HCT116 (cell line): ENCODE measurements around the gene YAP1. TPM values are rescaled to one million over a fixed set of nuclear protein-coding genes. Genes with fewer than 3 reads are reported as not detected.
A peak's percentile ranks its signal among the peaks of the same experiment; 100 is the strongest.

ENCODE experiments used
- ATAC-seq: fragments of 200-7000 bp; cut with Tn5 transposase; 2 replicates; pipeline ENCODE4 v1.9.1; 2020; ENCODE audit warnings: mild to moderate bottlenecking, moderate library complexity
- BruUV-seq: library from RNA; stranded (reverse); fragments of 400-500 nt; replicated peaks from 2 replicates; lab custom pipeline; 2021; lab: Mats Ljungman, UMichigan
- CTCF ChIA-PET: fragments of 300-600 bp; sonication (Branson Sonifier 250); formaldehyde crosslinking; loops from one replicate; lab custom pipeline; 2021; ENCODE audit warnings: antibody characterized with exemption; lab: Charles Lee
- POLR2A ChIA-PET: fragments of 300-600, 350-600 bp; sonication (Branson Sonifier 250); formaldehyde crosslinking; loops from one replicate; lab custom pipeline; 2021; ENCODE audit warnings: antibody characterized with exemption; lab: Charles Lee
- RAD21 ChIA-PET, 2 experiments: fragments of 300-600 bp; sonication (Branson Sonifier 250); formaldehyde crosslinking; loops; one replicate each; lab custom pipeline; 2023; ENCODE audit warnings: low total read pairs in 2 of 2; ENCODE audit not compliant: uncharacterized antibody in 2 of 2, unreplicated experiment in 2 of 2, low non-redundant PET in 1 of 2; lab: Charles Lee
- DNase-seq: peaks from one replicate; pipeline ENCODE4 v3.0.0-alpha.2; 2010; ENCODE audit warnings: low read depth, low spot score
- H2AFZ ChIP-seq: fragments of 200-600 bp; shearing (Covaris generic), sonication (generic); 2 replicates; pipeline ENCODE4 v1.6.1; 2017; ENCODE audit warnings: low read depth, mixed run types, mixed read lengths, antibody characterized with exemption, low read length; ENCODE audit not compliant: poor library complexity, severe bottlenecking
- H3K27ac ChIP-seq: 2 replicates; pipeline ENCODE4 v1.5.1; 2012; ENCODE audit warnings: low read depth, low read length
- H3K27me3 ChIP-seq: fragments of 200-600 bp; sonication (generic); 2 replicates; pipeline ENCODE4 v1.6.1; 2016; ENCODE audit warnings: mixed run types, low read length, mixed read lengths; ENCODE audit not compliant: insufficient read depth
- H3K36me3 ChIP-seq, 2 experiments: fragments of 200-500 bp in 1 of 2; fragments of 200-600 bp in 1 of 2; sonication (Bioruptor generic) in 1 of 2; sonication (generic) in 1 of 2; 2 replicates each; pipeline versions ENCODE4 v1.5.1 to v1.6.1; 2014 to 2016; ENCODE audit warnings: low read length in 2 of 2, inconsistent platforms in 1 of 2, mixed read lengths in 1 of 2, mixed run types in 1 of 2; ENCODE audit not compliant: insufficient read depth in 2 of 2, control insufficient read depth in 1 of 2
- H3K4me1 ChIP-seq, 2 experiments: fragments of 200-600 bp in 1 of 2; sonication (generic) in 1 of 2; 2 replicates each; pipeline versions ENCODE4 v1.5.1 to v1.6.1; 2012 to 2017; ENCODE audit warnings: low read length in 2 of 2, inconsistent platforms in 1 of 2, mild to moderate bottlenecking in 1 of 2, mixed read lengths in 1 of 2, mixed run types in 1 of 2, moderate library complexity in 1 of 2; ENCODE audit not compliant: insufficient read depth in 2 of 2, control insufficient read depth in 1 of 2
- H3K4me2 ChIP-seq: fragments of 200-600 bp; sonication (generic); 2 replicates; pipeline ENCODE4 v1.6.1; 2017; ENCODE audit warnings: mixed run types, low read length, mixed read lengths
- H3K4me3 ChIP-seq, 2 experiments: fragments of 200-600 bp in 1 of 2; sonication (generic) in 1 of 2; replicated peaks in 1 of 2; 2 replicates each; pipeline ENCODE4 v1.5.1; 2011 to 2016; ENCODE audit warnings: low read length in 2 of 2, control low read depth in 1 of 2, low read depth in 1 of 2, mild to moderate bottlenecking in 1 of 2, mixed read lengths in 1 of 2, mixed run types in 1 of 2
- H3K79me2 ChIP-seq: fragments of 200-600 bp; sonication (generic); 2 replicates; pipeline ENCODE4 v1.6.1; 2017; ENCODE audit warnings: mild to moderate bottlenecking, mixed run types, low read length, moderate library complexity, mixed read lengths; ENCODE audit not compliant: insufficient read depth
- H3K9ac ChIP-seq: fragments of 200-600 bp; sonication (generic); 2 replicates; pipeline ENCODE4 v1.6.1; 2016; ENCODE audit warnings: low read length, mixed read lengths
- H3K9me2 ChIP-seq: fragments of 200-600 bp; sonication (generic), shearing (Covaris generic); 2 replicates; pipeline ENCODE4 v1.6.1; 2017; ENCODE audit warnings: mixed run types, mild to moderate bottlenecking, moderate library complexity; ENCODE audit not compliant: insufficient read depth
- H3K9me3 ChIP-seq, 2 experiments: fragments of 200-500 bp in 1 of 2; fragments of 200-600 bp in 1 of 2; sonication (Bioruptor generic) in 1 of 2; sonication (generic) in 1 of 2; 2 replicates each; pipeline ENCODE4 v1.6.1; 2014 to 2017; ENCODE audit warnings: low read length in 2 of 2, mixed read lengths in 2 of 2, inconsistent platforms in 1 of 2, low read depth in 1 of 2, mild to moderate bottlenecking in 1 of 2, mixed run types in 1 of 2, moderate library complexity in 1 of 2; ENCODE audit not compliant: control insufficient read depth in 1 of 2, insufficient read depth in 1 of 2
- H4K20me1 ChIP-seq: fragments of 200-600 bp; sonication (generic), shearing (Covaris generic); 2 replicates; pipeline ENCODE4 v1.6.1; 2017; ENCODE audit warnings: mixed run types, mild to moderate bottlenecking, moderate library complexity; ENCODE audit not compliant: insufficient read depth
- ATF3 ChIP-seq: IDR thresholded peaks from 2 replicates; pipeline ENCODE4 v1.6.1; 2012
- CEBPB ChIP-seq: IDR thresholded peaks from 2 replicates; pipeline ENCODE4 v1.6.1; 2012; ENCODE audit warnings: low read depth
- CTCF ChIP-seq, 3 experiments: fragments of 200-600 bp in 1 of 3; sonication (generic) in 1 of 3; IDR thresholded peaks in 2 of 3; conservative IDR thresholded peaks in 1 of 3; 2 replicates each; pipeline ENCODE4 v1.5.1; 2012 to 2017; ENCODE audit warnings: low read depth in 2 of 3, low read length in 2 of 3, antibody characterized with exemption in 1 of 3, borderline replicate concordance in 1 of 3, control low read depth in 1 of 3, mild to moderate bottlenecking in 1 of 3, mixed read lengths in 1 of 3, mixed run types in 1 of 3, moderate library complexity in 1 of 3; ENCODE audit not compliant: insufficient read depth in 1 of 3
- ELF1 ChIP-seq: IDR thresholded peaks from 2 replicates; pipeline ENCODE4 v1.6.1; 2012; ENCODE audit warnings: low read depth, borderline replicate concordance
- EZH2phosphoT487 ChIP-seq: fragments of 200-600 bp; IDR thresholded peaks from 2 replicates; pipeline ENCODE4 v1.6.1; 2018; ENCODE audit warnings: antibody characterized with exemption, borderline replicate concordance
- MAX ChIP-seq: IDR thresholded peaks from 2 replicates; pipeline ENCODE4 v1.6.1; 2012
- POLR2A ChIP-seq: IDR thresholded peaks from 2 replicates; pipeline ENCODE4 v1.7.0; 2011; ENCODE audit warnings: borderline replicate concordance; ENCODE audit not compliant: insufficient read depth, insufficient read length; ENCODE audit errors: extremely low read depth
- RAD21 ChIP-seq: IDR thresholded peaks from 2 replicates; pipeline ENCODE4 v1.6.1; 2012; ENCODE audit warnings: low read depth, mild to moderate bottlenecking
- SIN3A ChIP-seq: IDR thresholded peaks from 2 replicates; pipeline ENCODE4 v1.6.1; 2012; ENCODE audit warnings: low read depth
- SP1 ChIP-seq: IDR thresholded peaks from 2 replicates; pipeline ENCODE4 v1.6.1; 2012; ENCODE audit warnings: low read depth
- SRF ChIP-seq: IDR thresholded peaks from 2 replicates; pipeline ENCODE4 v1.6.1; 2012; ENCODE audit warnings: low read depth
- TCF7L2 ChIP-seq: IDR thresholded peaks from 2 replicates; pipeline ENCODE4 v1.7.0; 2011; ENCODE audit warnings: borderline replicate concordance, inconsistent platforms; ENCODE audit not compliant: insufficient read depth, insufficient read length; ENCODE audit errors: extremely low read depth
- ZFX ChIP-seq: fragments of 450-650 bp; IDR thresholded peaks from 2 replicates; pipeline ENCODE4 v1.6.1; 2017
- ZNF274 ChIP-seq: fragments of 200-500 bp; sonication (Bioruptor generic); IDR thresholded peaks from 2 replicates; pipeline ENCODE4 v1.6.1; 2014; ENCODE audit warnings: mild to moderate bottlenecking, low read depth, low read length, inconsistent platforms
- intact Hi-C: fragments of 100-400 bp; cut with micrococcal nuclease; formaldehyde crosslinking; loops from 2 replicates; pipeline ENCODE4 v1.10.0; 2022
- total RNA-seq: library from RNA; stranded (reverse); gene quantifications from one replicate; pipeline ENCODE4 v1.2.1, GENCODE V29; 2021; ENCODE audit not compliant: unreplicated experiment
- TF ChIP-seq, protein P1 (sequence below): IDR thresholded peaks from 2 replicates; pipeline ENCODE4 v1.6.1; 2011; ENCODE audit warnings: mild to moderate bottlenecking, low read length, moderate library complexity; ENCODE audit not compliant: insufficient replicate concordance; ENCODE audit errors: extremely low read depth

YAP1 gene
- total RNA-seq, 1 experiment from 2014 or later = 88.6 TPM

GRCh38 chr11:102269927-102270326 is 159.7 kb downstream of the YAP1 start:
- POLR2A ChIA-PET = interaction anchor here (1.8 kb wide), 1 partner anchor 13 kb away, joined by 6 read pairs; no protein-coding TSS in a partner anchor
- Histone ChIP-seq H3K36me3 (no peaks in the 10 kb centered on the region), H4K20me1 (no peaks in the 10 kb centered on the region), H3K4me3 (no peak overlapping the region), H3K79me2 (no peaks in the 10 kb centered on the region), H2AFZ (peak overlapping the region; percentile 74), H3K4me2 (peak overlapping the region; percentile 78), H3K27ac (no peak overlapping the region), H3K9me2 (no peaks in the 10 kb centered on the region), H3K9ac (no peak overlapping the region; the same call in 1 of the 2 replicates), H3K9me3 (no peaks in the 10 kb centered on the region), H3K4me1 (peaks cover 17 to 34% of the 10 kb centered on the region in 2 experiments), H3K27me3 (no peaks in the 10 kb centered on the region)
- RAD21 ChIA-PET = no interaction called here
- intact Hi-C loops = loop anchor here (5.0 kb wide), 2 partner anchors 158 to 258 kb away; partner anchors contain the start of gene YAP1
- ATAC-seq (no peak), DNase-seq (no peak)
- CTCF ChIA-PET = interaction anchor here (1.3 to 2.8 kb wide), 4 partner anchors 16 to 259 kb away, joined by 4 to 23 read pairs (median 7); no protein-coding TSS in a partner anchor
- TF ChIP-seq SP1 (0 out of 2 replicates have a peak, but pooled peaks have one; percentile 18), SIN3A (0 out of 2 replicates have a peak, but pooled peaks have one; percentile 24), ZNF274 (no peak)
- BruUV-seq = no TSS peak

- no peak overlapping the region for H3K27ac ChIP-seq
- no peaks in the 10 kb centered on the region for H3K9me3 ChIP-seq
- intact Hi-C loops = no loop called here
- H2AFZ ChIP-seq = no peak overlapping the region
- ATAC-seq (no peak), DNase-seq (no peak)
- ChIA-PET CTCF (no interaction called here), RAD21 (no interaction called here), POLR2A (no interaction called here)
- no peaks in the 10 kb centered on the region for H4K20me1 ChIP-seq
- no peak overlapping the region for H3K4me3 ChIP-seq
- peaks cover 17 to 34% of the 10 kb centered on the region in 2 experiments for H3K4me1 ChIP-seq
- H3K4me2 ChIP-seq = no peak overlapping the region
- H3K36me3 ChIP-seq = no peaks in the 10 kb centered on the region
- no peaks in the 10 kb centered on the region for H3K79me2 ChIP-seq
- no TSS peak for BruUV-seq
- no peaks in the 10 kb centered on the region for H3K27me3 ChIP-seq
- no peaks in the 10 kb centered on the region for H3K9me2 ChIP-seq
- H3K9ac ChIP-seq = no peak overlapping the region
- TF ChIP-seq CEBPB (no peak), SRF (no peak), ZNF274 (no peak), ELF1 (no peak), ZFX (no peak), RAD21 (no peak), ATF3 (no peak), MAX (no peak), TCF7L2 (no peak), EZH2phosphoT487 (no peak), POLR2A (no peak), SP1 (no peak), CTCF (IDR thresholded peaks at IDR 0.05 in 2 of 3, conservative IDR thresholded peaks at IDR 0.05 in 1 of 3; ENCODE audit: borderline replicate concordance in 1 of 3, insufficient read depth in 1 of 3, low read depth in 2 of 3, low read length in 2 of 3) (no peak)
- TF ChIP-seq, protein P1, sequence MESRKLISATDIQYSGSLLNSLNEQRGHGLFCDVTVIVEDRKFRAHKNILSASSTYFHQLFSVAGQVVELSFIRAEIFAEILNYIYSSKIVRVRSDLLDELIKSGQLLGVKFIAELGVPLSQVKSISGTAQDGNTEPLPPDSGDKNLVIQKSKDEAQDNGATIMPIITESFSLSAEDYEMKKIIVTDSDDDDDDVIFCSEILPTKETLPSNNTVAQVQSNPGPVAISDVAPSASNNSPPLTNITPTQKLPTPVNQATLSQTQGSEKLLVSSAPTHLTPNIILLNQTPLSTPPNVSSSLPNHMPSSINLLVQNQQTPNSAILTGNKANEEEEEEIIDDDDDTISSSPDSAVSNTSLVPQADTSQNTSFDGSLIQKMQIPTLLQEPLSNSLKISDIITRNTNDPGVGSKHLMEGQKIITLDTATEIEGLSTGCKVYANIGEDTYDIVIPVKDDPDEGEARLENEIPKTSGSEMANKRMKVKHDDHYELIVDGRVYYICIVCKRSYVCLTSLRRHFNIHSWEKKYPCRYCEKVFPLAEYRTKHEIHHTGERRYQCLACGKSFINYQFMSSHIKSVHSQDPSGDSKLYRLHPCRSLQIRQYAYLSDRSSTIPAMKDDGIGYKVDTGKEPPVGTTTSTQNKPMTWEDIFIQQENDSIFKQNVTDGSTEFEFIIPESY = no peak
These were observed 162.0 kb downstream of the YAP1 start for GRCh38 chr11:102272047-102272824.
